GM21717 (cell line): ENCODE results near the gene PSIP1.
"Not testable (repeated sequence)": the region's sequence is repeated elsewhere in the genome, so short reads cannot be mapped to it uniquely, and the experiment has no call there.

Experiments
- ATAC-seq: cut with Tn5 transposase; IDR thresholded peaks from one replicate; pipeline ENCODE4 v1.9.1; 2021; ENCODE audit warnings: mild to moderate bottlenecking, moderate library complexity; ENCODE audit not compliant: unreplicated experiment

PSIP1 gene

DNA sequence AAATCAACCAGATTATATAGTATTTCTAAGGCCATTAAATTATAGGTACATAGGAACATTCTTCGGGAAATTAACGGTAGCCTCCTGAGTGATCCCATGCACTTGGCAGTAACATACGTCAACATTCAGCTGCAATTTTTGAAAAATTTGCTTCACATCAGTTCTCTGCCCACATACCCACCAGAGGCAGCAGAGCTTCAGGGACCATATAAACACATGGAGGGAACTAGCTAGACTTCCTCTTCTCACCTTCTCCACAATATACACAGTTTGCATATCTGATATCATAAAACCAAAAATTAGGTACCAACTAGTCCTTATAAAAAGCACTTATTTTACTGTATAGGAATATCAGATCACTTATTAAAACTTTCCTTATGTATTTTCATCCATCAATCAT is 4.8 kb downstream of the PSIP1 start:
- no peak for ATAC-seq

DNA sequence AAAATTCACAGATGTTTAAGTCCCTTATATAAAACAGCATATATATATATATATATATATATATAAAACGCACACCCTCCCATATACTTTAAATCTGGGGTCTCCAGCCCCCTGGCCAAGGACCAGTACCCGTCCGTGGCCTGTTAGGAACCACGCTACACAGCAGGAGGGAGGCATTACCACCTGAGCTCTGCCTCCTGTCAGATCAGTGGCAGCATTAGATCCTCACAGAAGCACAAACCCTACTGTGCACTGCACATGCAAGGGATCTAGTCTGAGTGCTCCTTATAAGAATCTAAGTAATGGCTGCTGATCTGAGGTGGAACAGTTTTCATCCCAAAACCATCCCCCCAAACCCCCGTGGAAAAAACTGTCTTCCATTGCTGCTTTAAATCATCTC is 9.0 kb downstream of the PSIP1 start:
- no peak for ATAC-seq

DNA sequence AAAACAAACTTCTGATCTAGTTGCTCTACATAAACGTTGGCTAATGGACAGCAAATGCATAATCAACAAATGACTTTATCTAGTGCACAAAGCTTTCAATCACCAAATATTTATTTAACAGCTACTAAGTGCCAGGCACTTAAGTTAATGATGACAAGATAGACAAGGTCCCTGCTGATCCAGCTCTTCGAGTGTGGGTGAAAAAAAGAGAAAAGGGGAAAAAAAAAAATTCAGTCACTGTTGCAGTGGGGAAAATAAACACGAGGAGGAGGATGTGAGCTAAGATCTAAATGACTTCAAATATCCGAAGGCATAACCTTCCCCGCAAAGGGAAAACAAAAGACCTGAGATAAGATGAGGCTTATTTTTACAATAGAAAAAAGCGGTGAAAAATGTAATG is 9.6 kb downstream of the PSIP1 start:
- ATAC-seq, result no peak

DNA sequence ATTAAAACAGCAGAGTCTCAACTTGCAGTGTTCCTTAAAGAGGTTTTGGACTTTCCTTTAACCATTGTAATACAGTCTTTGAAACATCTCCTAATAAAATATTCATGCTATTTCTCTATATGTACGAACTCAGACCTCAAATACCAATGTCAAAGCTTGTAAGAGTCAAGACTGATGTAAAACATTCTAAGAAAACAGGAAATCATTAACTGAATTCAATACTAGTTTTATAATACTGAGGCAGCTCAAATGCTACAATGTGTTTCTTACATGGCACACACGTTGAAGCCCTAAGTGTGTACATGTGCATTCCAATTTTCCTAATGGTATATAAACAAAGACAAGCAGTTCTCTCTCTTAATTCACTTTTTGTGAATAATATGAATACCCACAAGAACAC is 11.6 kb downstream of the PSIP1 start:
- ATAC-seq, result no peak

DNA sequence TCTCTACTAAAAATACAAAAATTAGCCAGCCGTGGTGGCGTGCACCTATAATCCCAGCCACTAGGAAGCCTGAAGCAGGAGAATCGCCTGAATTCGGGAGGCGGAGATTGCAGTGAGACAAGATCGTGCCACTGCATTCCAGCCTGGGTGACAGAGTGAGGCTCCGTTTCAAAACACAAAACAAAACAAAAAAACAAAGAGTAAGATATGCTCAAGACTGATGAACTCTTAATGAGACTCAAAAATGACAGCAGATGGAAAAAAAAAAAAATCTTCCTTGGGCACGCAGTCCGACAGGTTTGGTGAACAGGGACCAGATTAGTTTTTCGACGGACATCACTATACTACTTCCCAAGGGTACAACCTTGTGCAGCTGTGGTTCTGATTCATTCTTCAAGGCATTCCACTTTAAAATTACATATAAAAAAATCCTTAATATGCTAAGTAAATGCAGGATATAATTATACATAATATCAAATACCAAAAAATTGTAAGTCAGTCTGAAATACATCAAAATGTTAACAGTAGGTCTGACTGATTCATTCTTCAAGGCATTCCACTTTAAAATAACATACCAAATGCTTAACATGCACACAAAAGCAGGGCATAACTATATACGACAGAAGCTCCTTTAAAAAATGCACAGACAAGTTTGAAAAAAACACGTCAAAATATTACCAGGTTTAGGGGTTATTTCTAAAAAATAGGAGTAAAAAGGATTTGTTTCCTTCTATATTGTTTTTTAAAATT is 12.3 kb downstream of the PSIP1 start:
- ATAC-seq, result no peak

DNA sequence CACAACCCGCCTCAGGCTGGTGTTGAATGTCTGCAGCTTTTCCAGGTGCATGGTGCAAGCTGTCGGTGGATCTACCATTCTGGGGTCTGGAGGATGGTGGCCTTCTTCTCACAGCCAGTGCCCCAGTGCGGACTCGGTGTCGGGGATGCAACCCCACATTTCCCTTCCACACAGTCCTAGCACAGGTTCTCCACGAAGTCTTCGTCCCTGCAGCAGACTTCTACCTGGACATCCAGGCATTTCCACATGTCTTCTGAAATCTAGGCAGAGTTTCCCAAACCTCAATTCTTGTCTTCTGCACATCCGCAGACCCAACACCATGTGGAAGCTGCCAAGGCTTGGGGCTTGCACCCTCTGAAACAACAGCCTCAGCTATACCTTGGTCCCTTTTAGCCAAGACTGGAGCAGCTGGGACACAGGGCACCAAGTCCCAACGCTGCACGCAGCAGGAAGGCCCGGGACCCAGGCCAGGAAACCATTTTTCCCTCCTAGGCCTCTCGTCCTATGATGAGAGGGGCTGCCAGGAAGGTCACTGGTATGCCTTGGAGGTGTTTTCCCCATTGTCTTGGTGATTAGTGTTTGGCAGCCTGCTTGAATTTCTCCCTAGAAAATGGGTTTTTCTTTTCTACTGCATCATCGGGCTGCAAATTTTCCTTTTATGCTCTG is 18.2 kb downstream of the PSIP1 start:
- no peak for ATAC-seq

DNA sequence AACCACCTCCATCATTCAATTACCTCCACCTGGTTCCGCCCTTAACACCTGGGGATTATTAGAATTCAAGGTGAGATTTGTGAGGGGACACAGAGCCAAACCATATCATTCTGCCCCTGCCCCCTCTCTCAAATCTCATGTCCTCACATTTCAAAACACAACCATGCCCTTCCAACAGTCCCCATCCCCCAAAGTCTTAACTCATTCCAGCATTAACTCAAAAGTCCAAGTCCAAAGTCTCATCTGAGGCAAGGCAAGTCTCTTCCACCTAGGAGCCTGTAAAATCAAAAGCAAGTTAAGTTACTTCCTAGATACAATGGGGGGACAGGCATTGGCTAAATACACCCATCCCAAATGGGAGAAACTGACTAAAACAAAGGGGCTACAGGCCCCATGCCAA is 18.8 kb downstream of the PSIP1 start:
- no peak for ATAC-seq

DNA sequence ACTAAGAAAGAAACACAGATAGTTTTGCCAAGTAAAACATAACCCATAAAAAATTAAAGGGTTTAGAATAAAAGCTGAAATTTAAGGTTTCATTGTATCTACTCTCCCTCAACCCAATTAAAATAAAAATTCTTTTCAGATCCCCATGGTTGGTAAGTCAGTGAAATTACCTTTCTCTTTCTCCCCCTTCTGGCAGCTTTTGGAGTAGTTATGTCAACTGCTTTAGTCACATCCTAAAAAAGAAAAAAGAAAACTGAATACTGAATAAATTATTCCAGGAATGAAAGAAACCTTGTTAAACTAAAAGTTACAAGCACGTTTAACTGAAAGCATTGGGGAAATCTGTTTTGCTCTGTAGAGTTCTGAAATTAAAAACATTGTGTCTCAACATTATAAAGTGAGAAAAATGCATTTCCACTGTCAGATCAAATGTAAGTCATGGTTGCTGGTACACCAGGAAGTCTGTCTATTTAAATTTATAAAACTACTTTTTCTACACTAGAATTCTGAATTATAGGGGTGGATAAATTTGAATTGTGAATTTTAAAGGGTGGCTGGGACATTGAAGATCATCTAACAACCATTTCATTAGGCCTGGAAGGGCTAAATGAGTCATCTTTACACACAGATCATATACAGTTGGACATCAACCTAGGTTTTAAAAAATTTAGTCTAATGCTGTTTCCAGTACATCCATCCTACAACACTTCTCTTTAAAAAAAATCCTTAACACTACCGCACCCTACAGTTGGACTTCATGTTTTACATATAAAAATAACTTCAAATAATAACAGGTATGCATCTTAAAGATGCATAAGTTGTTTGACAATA is 24.7 kb downstream of the PSIP1 start:
- no peak for ATAC-seq

DNA sequence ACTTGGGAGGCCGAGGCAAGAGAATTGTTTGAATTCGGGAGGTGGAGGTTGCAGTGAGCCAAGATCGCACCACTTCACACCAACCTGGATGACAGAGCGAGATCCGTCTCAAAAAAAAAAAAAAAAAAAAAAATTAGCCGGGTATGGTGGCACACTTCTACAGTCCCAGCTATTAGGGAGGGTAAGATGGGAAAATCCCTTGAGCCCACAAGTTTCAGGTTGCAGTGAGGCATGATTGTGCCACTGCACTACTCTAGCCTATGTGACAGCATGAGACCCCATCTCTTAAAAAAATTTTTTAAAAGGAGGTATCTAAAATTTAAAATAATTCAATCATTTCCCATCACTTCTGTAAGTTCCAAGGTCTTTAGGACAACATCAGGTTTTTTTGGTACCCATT is 26.0 kb downstream of the PSIP1 start:
- ATAC-seq, result no peak

DNA sequence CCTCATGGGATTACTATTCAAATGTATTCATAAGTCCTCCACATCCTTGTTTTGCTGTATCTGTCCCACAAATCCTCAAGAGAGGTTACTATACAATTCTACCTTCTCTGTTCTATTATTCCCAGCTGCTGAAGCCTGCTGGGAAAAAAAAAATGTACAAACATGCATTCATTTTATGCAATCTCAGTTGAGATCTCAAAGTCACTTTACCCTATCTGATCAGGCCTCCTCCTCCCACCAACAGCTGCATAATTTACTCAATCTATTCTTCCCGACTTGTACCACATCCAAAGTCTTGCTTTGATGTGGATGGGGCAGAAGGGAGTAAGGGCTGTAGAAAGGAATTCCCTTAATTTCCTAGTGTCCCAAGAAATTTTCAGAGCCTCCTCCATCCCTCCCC is 28.6 kb downstream of the PSIP1 start:
- no peak for ATAC-seq

DNA sequence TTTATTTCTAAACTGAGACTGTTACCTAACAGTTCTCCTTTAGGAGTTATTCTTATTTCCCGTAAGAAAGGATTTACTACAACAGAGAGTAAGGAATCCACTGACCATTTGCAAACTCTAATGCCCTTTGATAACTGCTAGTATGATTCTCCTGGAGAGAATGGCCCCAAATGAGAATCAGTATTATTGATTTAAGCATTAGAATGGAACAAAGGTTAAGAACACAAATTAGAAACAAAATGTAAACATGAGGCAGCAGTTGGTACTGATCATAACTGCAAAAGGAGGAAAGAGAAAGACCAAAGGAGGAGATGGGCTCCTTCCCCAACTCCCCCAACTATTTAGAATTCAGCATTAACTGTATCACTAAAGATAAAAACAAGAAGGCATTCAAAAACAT is 30.7 kb downstream of the PSIP1 start:
- no peak for ATAC-seq

DNA sequence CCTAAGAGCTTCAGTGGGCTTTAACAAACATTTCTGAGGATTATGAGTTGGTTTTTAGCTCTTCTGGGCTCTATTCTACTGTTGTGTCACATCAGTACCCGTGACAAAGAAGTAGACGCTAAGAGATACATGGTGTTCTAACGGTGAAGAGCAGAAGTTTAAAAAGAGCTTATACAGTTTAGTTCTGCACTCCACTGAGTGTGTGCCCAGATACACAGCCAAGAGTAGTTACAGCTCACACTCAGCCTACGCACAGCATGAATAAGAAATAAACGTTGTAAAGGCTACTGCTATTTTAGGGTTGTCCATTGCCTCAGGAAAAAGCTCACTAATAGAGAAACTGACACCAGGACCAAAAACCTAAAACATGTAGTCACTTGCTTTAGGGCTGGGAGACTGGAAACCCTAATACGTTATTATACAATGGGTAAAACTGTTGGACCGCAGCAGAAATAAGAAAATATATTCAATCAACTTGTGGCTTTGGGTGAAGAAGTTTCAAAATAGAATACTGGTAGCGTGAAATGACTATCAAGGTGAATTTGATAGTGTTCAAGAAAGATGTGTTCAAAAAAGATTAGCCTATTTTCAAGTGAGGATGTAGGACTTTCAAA is 34.7 kb downstream of the PSIP1 start:
- no peak for ATAC-seq

DNA sequence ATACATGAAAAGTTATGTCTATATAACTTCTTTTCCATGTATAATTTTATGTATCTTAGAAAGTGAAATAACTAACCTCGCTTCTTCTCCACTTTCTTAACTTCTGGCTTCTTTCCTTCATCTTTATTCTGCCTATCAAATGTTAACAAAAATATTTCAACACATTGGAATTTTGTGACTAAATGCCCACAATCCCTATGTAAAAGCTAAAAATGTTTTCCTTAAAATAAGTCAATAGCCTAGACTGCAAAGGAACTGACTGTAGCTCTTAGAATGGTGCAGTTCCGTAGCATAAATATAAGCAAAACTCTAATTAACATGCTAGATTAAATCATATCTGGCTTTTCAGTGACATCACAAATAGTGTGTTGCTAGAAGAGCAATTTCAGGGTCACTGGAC is 40.9 kb downstream of the PSIP1 start:
- no peak for ATAC-seq

DNA sequence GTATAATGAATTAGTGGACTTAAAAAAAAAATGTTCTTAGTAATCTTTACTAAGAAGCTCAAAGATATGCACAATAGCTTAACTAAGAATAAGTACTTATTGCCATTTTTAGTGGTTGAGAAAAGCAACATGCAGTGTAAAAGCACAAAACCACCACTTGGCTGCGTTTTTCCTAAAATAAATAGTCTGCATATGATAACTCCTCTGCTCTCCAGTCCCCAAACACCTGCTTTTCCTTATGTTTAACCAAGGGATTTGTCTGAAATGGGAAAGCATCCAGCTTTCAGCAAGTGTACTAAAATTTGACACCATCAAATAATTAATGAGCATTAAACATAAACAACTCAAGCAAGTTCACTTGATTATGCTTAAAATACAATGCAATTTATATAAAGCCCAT is 41.4 kb downstream of the PSIP1 start:
- ATAC-seq, result no peak

DNA sequence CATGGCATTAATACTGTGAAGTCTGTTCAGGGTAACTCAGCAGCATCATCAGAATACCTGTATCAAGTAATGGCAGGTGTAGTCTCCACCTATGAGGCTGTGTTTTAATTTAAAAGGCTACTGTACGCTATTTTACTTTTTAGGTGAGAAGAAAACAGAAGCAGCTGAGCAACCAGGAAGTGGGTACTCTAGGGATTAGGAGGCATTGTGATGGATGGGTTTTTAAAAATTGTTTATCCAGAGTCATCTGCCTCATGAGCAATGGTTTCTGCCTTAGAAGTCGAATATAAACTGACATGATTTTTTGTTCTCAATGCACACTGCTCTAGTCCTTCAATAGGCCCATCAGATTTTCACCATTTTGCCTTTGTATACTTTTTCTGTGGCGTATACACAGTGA is 42.6 kb downstream of the PSIP1 start:
- no peak for ATAC-seq

DNA sequence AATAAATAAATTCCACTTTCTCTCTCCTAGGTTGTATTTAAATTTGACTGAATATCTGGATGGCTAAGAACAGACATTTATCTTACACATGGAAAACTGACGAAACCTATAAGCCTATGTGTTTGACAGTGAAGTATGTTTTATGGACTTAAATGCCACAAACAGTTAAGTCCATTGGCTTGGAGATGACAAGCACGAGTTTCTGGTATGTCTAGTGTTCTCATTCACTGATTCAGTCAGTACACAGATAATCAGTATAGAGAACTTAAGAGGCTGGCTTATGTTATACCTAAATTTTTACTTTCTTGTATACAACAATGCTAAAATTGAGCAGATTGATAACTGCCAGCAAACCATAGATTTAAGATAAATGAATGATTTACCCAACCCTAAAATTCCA is 49.2 kb downstream of the PSIP1 start:
- ATAC-seq, result no peak

DNA sequence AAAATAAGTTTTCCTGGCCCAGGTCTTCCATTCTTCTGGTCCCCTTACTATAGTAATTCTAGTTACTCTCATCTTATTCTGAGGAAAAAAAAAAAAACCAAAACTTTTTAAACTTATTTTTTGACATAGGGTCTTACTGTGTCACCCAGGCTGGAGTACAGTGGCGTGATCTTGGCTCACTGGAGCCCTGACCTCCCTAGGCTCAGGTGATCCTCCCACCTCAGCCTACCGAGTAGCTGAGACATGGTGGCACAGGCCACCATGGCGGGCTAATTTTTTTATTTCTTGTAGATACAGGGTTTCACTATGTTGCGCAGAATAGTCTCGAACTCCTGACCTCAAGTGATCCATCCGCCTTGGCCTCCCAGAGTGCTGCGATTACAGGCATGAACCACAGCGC is 49.7 kb downstream of the PSIP1 start:
- ATAC-seq, result no peak

DNA sequence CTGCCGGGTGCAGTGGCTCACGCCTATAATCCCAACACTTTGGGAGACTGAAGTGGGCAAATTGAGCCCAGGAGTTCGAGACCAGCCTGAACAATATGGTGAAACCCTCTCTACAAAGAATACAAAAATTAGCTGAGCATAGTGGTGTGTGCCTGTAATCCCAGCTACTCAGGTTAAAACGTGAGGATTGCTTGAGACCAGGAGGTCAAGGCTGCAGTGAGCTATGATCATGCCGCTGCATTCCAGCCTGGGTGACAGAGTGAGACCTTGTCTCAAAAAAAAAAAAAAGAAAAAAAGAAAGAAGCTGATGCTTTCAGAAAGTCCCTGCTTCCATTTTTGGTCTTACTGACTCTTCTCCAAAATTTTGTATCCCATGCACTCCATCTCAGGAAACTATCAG is 56.8 kb downstream of the PSIP1 start:
- ATAC-seq, result no peak

DNA sequence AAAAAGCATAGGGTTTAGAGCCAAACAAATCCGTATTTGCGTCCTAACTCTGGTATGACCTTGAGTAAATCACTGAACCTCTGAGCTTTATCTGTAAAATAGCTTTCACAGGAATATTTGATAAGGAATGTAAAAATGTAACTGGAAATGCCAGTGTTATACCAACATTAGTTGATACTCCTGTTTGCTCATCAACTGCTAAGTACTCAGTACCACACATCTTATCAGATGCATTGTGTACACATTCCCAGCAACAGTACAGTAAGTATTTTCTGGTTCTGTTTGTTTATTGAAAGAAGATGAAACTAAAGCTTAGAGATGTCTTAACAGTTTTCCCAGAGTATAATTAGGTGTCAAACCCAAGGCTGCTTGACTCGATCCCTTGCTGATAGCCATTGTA is 66.6 kb downstream of the PSIP1 start:
- no peak for ATAC-seq

DNA sequence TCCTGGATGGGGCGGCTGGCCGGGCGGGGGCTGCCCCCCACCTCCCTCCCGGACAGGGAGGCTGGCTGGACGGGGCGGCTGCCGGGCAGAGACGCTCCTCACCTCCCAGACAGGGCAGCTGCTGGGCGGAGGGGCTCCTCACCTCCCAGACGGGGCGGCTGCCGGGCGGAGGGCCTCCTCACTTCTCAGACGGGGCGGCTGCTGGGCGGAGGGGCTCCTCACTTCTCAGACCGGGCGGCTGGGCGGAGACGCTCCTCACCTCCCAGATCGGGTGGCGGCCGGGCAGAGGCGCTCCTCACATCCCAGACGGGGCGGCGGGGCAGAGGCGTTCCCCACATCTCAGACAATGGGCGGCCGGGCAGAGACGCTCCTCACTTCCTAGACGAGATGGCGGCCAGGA is 68.5 kb downstream of the PSIP1 start:
- not testable (repeated sequence) for ATAC-seq

DNA sequence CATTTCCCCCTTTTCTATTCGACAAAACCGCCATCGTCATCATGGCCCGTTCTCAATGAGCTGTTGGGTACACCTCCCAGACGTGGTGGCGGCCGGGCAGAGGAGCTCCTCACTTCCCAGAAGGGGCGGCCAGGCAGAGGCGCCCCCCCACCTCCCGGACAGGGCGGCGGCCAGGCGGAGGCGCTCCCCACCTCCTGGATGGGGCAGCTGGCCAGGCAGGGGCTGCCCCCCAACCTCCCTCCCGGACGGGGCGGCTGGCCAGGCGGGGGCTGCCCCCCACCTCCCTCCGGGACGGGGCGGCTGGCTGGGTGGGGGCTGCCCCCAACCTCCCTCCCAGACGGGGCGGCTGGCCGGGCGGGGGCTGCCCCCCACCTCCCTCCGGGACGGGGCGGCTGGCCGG is 68.9 kb downstream of the PSIP1 start:
- ATAC-seq, result not testable (repeated sequence)

DNA sequence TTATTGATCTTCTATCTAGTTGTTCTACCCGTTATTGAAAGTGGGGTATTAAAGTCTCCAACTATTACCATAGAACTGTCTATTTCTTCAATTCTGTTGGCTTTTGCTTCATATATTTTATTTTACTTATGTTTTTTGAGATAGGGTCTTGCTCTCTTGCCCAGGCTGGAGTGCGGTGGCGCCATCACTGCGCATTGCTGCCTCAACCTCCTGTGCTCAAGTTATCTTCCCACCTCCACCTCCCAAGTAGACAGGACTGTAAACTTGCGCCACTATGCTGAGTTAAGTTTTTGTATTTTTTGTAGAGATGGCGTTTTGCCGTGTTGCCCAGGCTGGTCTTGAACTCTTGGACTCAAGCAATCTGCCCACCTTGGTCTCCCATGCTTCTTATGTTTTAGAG is 71.9 kb downstream of the PSIP1 start:
- no peak for ATAC-seq
